ENCODE measurements around the gene ZNF462.

ZNF462 gene

DNA sequence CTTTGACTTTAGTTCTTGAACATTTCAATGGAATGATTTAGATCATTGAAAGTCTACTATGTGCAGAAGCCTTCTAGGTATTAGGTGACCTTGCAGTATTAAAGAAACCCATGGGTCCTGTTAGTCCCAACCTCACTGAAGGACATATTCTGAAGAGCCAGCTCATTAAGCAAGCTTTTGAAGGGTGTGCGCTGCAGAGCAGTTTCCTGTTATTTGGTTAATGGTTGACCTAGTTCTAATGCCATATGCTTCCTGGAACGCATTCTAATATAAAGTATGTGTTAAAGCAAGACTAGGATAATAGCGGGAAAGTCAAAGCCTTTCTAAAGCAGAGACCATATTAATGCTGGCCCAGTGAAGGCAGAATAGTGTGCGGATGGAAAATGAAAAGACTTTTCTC, 20.1 kb downstream of the ZNF462 start:
- TF ChIP-seq FOXM1 (IDR thresholded peaks at IDR 0.05; ENCODE audit: borderline replicate concordance, low read depth) (no peak), TEAD4 (IDR thresholded peaks at IDR 0.05) (no peak), ZBTB7A (IDR thresholded peaks at IDR 0.05; ENCODE audit: low read depth) (no peak), NFIC (IDR thresholded peaks at IDR 0.05) (no peak), EGR1 (IDR thresholded peaks at IDR 0.05) (no peak), EP300 (IDR thresholded peaks at IDR 0.05; ENCODE audit: borderline replicate concordance) (no peak), RAD21 (IDR thresholded peaks at IDR 0.05; ENCODE audit: low read depth) (no peak), TCF12 (IDR thresholded peaks at IDR 0.05; ENCODE audit: low read depth) (no peak), YY1 (IDR thresholded peaks at IDR 0.05; ENCODE audit: low read depth) (no peak), CREB1 (IDR thresholded peaks at IDR 0.05; ENCODE audit: low read depth) (no peak), CEBPB (IDR thresholded peaks at IDR 0.05) (no peak), MAX (IDR thresholded peaks at IDR 0.05) (no peak), TAF1 (IDR thresholded peaks at IDR 0.05; ENCODE audit: low read depth) (no peak)
- TF ChIP-seq, protein P1, sequence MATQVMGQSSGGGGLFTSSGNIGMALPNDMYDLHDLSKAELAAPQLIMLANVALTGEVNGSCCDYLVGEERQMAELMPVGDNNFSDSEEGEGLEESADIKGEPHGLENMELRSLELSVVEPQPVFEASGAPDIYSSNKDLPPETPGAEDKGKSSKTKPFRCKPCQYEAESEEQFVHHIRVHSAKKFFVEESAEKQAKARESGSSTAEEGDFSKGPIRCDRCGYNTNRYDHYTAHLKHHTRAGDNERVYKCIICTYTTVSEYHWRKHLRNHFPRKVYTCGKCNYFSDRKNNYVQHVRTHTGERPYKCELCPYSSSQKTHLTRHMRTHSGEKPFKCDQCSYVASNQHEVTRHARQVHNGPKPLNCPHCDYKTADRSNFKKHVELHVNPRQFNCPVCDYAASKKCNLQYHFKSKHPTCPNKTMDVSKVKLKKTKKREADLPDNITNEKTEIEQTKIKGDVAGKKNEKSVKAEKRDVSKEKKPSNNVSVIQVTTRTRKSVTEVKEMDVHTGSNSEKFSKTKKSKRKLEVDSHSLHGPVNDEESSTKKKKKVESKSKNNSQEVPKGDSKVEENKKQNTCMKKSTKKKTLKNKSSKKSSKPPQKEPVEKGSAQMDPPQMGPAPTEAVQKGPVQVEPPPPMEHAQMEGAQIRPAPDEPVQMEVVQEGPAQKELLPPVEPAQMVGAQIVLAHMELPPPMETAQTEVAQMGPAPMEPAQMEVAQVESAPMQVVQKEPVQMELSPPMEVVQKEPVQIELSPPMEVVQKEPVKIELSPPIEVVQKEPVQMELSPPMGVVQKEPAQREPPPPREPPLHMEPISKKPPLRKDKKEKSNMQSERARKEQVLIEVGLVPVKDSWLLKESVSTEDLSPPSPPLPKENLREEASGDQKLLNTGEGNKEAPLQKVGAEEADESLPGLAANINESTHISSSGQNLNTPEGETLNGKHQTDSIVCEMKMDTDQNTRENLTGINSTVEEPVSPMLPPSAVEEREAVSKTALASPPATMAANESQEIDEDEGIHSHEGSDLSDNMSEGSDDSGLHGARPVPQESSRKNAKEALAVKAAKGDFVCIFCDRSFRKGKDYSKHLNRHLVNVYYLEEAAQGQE (IDR thresholded peaks at IDR 0.05; ENCODE audit: low read depth), result no peak
- TF ChIP-seq, protein P2, sequence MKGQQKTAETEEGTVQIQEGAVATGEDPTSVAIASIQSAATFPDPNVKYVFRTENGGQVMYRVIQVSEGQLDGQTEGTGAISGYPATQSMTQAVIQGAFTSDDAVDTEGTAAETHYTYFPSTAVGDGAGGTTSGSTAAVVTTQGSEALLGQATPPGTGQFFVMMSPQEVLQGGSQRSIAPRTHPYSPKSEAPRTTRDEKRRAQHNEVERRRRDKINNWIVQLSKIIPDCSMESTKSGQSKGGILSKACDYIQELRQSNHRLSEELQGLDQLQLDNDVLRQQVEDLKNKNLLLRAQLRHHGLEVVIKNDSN (IDR thresholded peaks at IDR 0.05), result no peak

DNA sequence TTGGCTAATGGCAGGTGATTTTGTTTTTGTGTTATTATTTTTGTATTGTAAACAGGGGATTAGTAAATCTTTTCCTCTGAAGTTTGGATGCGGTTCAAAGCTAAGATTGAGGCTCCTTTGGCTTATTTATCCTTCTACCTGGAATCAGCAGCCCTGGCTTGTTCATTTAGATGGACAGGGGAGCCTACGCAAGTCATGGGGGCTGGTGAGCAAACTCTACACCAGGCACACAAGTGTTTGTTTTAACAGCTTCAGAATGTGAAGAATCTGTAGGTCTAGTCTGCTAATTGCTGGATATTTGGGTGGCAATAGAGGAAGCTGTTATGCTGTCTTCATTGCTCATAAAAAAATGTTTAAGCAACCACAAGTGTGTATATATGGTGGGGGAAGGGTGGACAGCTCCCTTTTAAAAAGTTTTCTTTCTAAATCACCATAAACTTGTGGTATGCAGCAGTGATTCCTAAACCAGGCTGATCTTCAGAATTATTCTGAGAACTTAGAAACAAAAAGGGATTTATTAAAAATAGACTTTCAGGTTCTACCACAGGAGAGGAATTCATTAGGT, 20.7 kb downstream of the ZNF462 start:
- TF ChIP-seq NFIC (IDR thresholded peaks at IDR 0.05), result no peak
- TF ChIP-seq, protein P1 (IDR thresholded peaks at IDR 0.05; ENCODE audit: low read depth), result 0 out of 2 replicates have a peak, but pooled peaks have one; percentile 22
- TF ChIP-seq CREB1 (IDR thresholded peaks at IDR 0.05; ENCODE audit: low read depth), result no peak

GRCh38 chr9:106885451-106885850, 22.5 kb downstream of the ZNF462 start:
- TF ChIP-seq ZBTB7A (IDR thresholded peaks at IDR 0.05; ENCODE audit: low read depth) (no peak), YY1 (IDR thresholded peaks at IDR 0.05; ENCODE audit: low read depth) (no peak), EP300 (IDR thresholded peaks at IDR 0.05; ENCODE audit: borderline replicate concordance) (no peak), NFIC (IDR thresholded peaks at IDR 0.05) (no peak), MAX (IDR thresholded peaks at IDR 0.05) (no peak), CREB1 (IDR thresholded peaks at IDR 0.05; ENCODE audit: low read depth) (no peak), TCF12 (IDR thresholded peaks at IDR 0.05; ENCODE audit: low read depth) (no peak), FOXM1 (IDR thresholded peaks at IDR 0.05; ENCODE audit: borderline replicate concordance, low read depth) (no peak), TEAD4 (IDR thresholded peaks at IDR 0.05) (no peak), CEBPB (IDR thresholded peaks at IDR 0.05) (no peak), RAD21 (IDR thresholded peaks at IDR 0.05; ENCODE audit: low read depth) (no peak), EGR1 (IDR thresholded peaks at IDR 0.05) (no peak), TAF1 (IDR thresholded peaks at IDR 0.05; ENCODE audit: low read depth) (no peak)
- TF ChIP-seq, protein P2 (IDR thresholded peaks at IDR 0.05), result no peak
- TF ChIP-seq, protein P1 (IDR thresholded peaks at IDR 0.05; ENCODE audit: low read depth), result no peak

DNA sequence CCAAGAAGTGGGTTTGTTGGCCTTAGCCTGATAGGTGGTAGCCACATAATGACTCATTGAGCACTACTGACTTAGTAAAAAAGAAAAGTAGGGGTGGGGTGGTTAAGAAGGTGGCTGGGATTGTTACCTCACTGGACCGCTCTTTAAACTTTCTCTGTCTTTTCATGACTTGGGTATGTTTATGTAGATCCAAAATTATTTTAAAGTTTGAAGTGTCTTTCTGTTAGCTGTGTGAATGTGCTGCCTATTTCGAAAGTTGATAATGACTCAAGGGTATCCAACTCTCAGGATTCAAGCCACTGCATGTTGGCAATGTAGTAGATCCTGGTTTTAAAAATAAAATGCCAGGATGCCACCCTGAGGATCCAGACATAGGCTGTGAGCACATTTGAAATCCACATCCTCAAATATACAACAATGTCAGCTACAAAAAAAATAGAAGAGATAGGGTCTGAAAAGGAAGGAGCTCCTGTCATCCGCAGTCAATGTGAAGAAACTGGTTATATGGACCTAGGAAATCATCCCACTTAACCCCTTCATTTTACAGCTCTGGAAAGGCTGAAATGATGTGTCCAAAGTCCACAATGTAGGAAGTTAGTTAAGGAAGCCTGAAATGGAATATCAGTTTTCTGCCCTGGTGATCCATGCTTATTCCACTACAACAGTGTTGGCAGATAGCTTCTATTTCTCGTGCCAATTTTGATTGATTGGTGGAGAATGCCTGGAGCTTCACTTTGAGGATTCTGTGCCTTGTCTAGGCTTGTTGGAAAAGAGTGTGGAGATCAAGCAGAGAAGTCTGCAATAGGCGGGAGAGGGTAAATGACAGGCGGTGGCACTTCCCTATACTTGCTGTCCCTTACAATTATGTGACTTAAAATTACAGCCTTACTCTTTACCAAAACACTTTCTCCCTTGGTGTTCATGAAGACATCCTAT, 23.4 kb downstream of the ZNF462 start:
- TF ChIP-seq TAF1 (IDR thresholded peaks at IDR 0.05; ENCODE audit: low read depth) (no peak), CEBPB (IDR thresholded peaks at IDR 0.05) (no peak), NFIC (IDR thresholded peaks at IDR 0.05) (no peak), EP300 (IDR thresholded peaks at IDR 0.05; ENCODE audit: borderline replicate concordance) (no peak), MAX (IDR thresholded peaks at IDR 0.05) (no peak)
- TF ChIP-seq, protein P2 (IDR thresholded peaks at IDR 0.05), result no peak
- TF ChIP-seq, protein P1 (IDR thresholded peaks at IDR 0.05; ENCODE audit: low read depth), result no peak

All from Ishikawa (cell line).